NCI-H2196 treated with DMSO at 0.1 percent for 48 hours (cell line): Measurements from ENCODE around the gene LHX5.
"Not testable (repeated sequence)": the region's sequence is repeated elsewhere in the genome, so short reads cannot be mapped to it uniquely, and the experiment has no call there.

Experiments
- DNase-seq: peaks from one replicate; lab custom pipeline; 2025; ENCODE audit not compliant: unreplicated experiment; lab: John Stamatoyannopoulos, UW

LHX5 gene

DNA sequence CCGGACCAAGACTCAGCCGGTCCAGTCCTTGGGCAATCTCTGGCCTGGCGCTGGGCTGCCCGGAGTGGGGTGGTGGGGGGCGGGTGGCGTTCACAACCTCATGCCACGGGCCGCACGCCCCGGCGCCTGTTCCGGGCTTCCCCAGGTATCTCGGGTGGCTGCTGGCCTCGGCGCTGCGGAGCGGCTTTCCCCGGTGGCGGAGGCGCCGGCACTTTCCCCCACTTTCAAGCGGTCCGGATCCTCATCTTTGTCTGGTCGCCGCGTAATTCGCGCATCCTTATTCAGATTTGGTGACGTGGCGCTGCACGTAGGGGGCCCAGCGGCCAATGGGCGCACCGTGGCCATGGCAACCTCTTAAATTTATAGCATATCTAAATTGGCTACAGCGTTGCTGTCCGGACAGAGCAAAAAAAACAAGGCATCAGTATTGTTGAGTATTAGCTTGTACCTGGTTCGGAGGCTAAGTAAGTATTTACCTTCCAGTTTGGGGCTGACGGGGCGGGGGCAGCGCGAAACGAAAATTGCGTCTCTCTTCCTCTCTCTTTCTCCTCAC, at the start of gene LHX5:
Gene LHX5, minus strand, starts transcription at position 253 of the 553 bp plus-strand sequence. CDS start 373 bp downstream, outside the sequence.
- no peak for DNase-seq

DNA sequence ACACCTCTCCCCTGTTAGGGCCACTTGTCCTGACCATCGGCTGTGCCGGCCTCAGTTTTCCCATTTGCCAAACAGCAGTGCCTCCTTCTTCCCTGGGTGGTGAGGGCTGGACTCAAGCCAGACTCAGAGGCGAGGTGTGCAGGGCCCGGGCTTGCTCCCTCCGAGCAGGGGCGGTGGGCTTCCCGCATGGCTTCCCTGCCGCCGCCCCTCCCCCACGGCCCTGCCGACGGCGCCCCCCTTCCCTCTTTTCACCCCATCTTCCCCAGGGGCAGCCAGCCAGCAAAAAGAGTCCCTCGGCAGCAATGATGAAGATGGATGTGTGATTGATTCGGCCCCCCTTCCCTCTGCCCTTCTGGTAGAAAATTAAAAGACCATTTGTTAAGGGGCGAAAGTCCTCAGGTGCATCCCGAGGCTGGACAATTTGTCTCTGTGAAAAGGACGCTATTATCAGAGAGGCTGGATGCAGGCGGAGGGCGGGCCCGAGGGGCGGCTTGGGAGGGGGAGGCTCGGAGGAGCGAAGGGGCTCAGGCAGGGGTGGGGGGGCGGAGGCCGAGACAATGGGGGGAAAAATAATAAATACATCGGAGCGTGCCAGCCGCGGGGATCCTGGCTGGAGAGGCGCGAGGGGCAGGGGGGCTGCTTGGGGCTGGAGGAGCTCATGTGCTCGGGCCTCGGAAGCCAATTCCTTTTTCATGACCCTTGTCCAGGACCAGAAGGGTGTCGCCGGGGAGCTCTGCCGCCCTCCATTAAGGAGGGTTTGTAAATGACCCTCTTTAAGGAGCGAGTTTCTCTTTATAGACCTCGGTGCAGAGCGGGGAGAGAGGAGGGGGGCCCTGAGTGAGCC, 48.0 kb upstream of the LHX5 start:
- no peak for DNase-seq

DNA sequence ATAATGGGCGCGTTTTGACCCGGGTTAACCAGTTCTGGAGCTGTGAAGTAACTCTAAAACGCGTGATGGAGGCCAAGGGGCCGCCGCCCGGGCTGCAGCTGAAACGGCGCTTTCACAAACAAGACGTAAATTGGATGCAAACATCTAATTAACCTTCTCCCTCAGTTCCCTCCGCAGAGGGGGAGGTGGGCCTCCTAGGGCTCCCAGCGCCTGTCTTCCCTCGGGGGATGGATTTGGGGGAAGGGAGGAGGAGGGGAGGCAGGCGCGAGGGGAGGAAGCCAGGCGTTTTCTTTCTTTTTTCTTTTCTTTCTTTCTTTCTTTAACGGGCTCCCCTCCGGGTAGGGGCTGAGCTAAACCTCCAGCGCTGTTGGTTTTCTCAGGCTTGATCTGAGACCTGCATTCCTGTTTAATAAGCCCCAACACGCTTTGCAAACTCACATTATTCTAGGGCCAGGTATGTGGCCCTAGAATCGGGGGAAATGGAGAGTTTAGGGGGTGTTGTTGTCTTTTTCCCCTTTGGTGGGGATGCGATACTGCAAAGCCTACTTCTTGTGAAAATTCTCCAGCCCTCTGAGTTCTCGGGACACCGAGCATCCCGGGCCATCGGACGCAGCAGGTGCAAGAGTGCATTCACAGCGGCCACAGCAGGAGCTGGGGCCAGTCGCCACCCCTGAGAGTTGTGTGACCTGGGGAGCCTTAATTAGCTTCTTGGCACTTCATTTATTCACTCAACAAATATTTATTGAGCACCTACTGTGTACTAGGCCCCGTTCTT, 43.6 kb upstream of the LHX5 start:
- no peak for DNase-seq

DNA sequence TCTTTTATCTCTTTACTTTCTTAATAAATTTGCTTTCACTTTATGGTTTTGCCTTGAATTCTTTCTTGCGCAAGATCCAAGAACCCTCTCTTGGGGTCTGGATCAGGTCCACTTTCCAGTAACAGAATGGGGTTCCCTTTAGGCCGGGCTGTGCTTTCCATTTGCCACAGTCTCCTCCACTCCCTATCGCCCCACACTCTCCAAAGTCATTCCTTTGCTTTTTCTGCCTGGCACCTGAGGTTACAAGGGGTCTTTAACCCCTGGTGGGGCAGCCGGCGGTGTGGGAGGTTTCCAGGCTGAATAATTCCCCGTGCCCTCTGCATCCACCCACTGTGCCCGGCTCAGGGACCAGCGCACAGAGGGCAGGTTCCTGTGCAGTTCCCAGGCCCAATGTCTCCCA, 42.9 kb upstream of the LHX5 start:
- DNase-seq = no peak

DNA sequence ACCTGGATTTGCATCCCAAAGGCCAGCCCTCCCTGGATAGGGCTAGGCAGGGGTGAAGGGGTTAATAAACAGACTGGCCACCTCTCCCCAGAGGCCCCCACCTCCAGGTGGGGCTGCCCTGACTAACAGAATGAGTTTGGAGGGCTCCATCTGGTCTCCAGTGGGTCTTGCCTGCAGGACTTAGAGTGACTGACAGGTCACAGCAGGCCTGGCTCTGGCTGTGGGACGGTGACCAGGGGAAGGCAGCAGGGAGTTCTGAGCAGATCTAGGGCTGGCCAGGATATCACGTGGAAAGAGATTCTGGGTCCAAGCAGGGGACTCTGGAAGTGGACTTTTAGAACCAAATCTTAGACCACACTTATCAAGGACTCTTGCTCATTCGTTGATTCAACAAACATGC, 40.9 kb upstream of the LHX5 start:
- no peak for DNase-seq

DNA sequence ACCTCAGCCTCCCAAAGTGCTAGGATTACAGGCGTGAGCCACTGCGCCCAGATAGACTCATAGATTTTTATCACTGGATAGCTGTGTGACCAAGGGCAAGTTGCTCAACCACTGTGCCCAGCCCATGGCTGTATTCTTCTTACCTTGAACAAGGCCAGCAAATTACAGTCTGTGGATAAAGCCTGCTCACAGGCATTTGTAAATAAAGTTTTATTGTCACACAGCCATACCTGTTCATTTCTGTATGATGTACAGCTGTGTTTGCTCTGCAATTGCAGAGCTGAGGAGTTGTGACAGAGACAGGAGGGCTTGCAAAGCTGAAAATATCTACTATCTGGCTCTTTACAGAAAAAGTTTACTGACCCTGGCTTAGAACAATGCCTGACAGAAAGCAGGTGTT, 35.2 kb upstream of the LHX5 start:
- no peak for DNase-seq

DNA sequence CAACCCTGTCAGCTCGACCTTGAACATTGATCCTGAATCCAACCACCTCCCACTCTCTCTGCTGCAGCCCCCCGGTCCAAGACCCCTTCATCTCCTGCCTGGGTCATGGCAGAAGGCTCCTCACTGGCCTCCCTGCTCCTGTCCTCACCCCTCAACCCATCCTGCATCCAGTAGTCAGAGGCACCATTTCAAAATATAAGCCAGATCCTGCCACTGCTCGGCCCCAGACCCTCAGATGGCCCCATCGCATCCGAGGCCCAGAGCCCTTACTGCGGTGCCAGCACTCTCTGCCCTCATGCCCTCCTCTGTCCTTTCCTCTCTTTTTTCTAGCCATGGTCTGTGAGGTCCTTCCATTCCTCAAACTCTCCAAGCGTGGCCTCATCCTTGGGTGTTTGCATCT, 34.3 kb upstream of the LHX5 start:
- DNase-seq = no peak

DNA sequence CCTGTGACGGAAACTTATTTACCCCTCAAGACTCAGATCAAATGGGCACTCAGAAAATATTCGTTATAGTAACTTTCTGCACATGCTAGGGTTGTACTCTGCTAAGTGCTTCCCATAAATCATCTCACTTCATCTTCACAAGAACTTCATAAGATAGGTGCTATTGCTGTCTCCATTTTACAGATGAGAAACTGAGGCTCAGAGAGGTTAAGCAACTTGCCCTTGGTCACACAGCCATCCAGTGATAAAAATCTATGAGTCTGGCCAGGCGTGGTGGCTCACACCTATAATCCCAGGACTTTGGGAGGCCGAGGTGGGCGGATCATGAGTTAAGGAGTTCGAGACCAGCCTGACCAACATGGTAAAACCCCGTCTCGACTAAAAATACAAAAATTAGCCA, 33.2 kb upstream of the LHX5 start:
- no peak for DNase-seq

DNA sequence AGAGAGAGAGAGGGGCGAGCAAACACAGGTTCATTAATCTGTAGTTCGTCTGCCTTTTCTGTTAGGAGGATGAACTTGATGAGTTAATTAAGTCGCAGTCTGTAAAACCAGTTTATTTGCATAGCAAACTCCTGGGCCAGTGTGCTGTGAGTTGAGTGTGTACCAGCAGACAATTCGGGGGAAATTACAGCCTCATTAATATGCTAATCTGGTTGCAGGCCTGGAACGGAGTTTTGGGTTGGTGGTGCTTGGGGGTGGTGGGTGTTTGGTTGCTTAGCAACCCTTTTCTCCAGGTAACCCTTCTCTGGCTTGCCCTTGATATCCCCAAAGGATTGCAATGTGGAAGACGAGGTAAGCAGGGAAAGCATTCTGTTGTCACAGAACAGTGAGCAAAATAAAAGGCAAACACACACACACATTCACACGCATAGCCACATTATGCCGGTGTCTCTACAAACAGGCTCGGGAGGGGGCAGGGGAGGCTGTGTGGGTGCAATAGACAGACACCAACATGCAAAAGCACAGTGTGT, 29.2 kb upstream of the LHX5 start:
- no peak for DNase-seq

DNA sequence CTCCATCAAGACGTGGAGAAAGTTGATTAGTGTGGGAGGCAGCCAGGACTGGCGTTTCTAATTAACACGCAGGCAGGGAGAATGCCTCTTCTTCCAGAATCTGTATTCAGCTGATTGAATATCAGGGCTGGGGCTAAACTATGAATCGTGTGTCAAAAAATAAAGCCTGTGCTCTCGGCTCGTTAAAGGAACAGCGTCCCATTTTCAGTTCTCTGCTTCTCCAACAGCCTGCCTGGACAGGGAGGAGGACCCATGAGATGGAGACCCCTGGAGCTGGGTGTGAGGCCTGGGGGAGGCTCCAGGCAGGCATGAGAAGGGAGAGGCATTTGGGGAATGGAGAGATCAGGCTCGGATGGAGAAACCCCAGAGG, 28.6 kb upstream of the LHX5 start:
- no peak for DNase-seq

DNA sequence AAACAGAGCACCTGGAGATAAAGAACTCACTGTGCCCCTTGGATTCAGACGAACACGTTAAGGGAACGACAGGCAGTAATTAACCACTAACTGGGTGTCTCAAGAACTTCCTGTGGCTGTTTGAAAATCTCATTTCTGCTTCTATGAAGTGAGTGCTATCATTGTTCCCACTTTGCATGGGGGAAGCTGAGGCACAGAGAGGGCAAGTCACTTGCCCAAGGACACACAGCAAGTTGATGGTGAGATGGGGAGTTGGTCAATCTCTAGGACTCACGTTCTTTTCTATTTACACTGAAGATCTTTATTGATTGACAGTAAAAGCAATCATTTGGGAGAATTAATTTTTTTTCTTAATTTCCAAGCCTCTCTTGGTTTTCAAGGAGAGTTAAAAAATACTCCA, 26.8 kb upstream of the LHX5 start:
- no peak for DNase-seq

DNA sequence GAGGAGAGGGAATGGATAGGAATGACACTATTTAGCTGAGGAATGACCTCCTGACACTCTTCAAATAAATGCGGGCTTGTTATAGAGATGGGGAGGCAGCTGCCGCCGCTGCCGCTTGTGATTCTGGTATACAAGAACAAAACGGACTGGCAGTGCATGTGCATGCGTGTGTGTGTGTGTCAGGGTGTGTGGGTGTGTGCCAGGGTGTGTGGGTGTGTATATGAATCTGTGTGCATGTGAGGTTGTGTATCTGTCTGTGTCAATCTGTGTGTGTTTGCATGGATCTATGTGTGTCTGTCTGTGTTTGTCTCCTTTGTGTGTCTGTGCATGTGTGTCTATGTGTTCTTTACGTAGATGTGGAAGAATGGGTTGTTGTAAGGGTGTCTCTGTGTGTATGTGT, 26.0 kb upstream of the LHX5 start:
- DNase-seq = no peak

DNA sequence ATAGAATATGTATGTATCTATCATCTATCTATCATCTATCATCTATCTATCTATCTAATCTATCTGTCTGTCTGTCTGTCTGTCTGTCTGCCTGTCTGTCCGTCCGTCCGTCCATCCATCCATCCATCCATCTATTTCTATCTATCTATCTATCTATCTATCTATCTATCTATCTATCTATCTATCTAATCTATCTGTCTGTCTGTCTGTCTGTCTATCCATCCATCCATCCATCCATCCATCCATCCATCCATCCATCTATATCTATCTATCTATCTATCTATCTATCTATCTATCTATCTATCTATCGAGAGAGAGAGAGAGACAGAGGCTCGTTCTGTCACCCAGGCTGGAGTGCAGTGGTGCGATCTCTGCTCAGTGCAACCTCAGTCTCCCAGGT, 24.3 kb upstream of the LHX5 start:
- DNase-seq = not testable (repeated sequence)

DNA sequence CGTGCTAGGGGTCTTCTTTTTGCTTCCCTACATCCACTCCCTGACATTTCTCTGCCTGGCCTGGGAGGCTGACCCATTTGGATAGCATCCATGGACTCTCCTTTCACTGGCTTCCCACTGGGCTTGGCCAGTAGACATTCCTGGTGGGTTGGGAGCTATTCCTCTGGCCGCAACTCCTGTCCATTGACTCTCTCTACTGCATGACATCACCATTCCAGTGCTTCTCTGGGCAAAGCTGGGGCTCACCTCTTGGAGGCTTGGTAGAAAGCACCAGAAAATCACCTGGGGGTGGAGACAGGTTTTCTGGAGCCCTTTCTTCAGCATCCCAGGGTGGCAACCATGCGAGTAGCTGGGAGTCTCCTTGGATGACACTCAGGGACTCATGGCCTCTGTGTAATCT, 16.7 kb upstream of the LHX5 start:
- DNase-seq = no peak

DNA sequence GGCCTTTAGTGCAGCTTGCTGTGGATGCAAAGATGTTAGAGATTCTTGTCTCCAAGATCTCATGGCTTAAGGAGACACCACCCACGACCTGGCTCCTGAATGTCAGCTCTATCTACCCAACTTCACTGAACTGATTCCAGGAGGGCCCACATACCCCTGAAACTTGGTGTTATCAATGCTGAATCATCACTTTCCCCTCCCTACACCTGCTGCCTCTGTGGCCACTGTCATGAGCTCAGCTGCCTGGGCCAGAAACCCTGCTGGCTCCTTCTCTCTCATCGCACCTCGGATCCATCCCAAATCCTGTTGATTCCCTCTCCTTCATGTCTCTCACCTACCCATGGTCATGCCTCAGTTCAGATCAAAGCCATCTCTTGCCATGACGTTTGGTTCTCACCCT, 15.1 kb upstream of the LHX5 start:
- DNase-seq = no peak

DNA sequence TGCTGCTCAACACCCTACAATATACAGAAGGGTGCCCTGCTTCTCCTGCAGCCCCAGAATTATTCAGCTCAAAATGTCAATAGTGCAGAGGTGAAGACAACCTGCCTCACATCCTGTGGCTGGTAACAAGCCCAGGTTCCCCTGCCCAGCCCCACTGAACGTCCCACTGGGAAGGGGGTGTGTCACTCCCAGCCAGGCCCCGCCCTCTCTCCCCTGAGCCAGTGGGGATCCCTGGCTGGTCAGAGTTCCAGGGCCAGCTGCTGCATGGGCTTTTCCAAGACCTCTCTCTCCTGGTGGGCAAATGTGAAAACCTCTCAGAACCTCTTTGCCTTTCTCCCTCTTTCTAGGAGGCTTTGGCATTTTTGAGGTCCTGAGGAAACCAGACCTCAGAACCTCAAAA, 13.7 kb upstream of the LHX5 start:
- DNase-seq = no peak

DNA sequence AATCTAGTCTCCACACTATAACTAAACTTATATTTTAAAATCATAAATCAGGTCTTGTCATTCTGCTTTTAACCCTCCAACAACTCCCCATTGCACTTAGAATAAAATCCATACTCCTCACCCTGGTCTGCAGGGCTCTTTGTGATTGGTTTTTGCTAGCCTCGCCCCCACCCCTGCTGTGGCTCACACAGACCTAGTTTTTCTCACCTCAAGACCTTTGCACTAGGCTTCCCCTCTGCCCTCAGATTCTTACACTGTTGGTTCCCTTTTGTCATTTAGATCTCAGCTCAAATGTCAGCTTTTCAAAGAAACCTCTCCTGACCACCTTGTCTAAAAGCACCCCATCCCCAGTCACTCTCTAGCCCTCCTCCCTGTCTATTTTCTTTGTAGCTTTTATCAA, 10.7 kb upstream of the LHX5 start:
- no peak for DNase-seq

DNA sequence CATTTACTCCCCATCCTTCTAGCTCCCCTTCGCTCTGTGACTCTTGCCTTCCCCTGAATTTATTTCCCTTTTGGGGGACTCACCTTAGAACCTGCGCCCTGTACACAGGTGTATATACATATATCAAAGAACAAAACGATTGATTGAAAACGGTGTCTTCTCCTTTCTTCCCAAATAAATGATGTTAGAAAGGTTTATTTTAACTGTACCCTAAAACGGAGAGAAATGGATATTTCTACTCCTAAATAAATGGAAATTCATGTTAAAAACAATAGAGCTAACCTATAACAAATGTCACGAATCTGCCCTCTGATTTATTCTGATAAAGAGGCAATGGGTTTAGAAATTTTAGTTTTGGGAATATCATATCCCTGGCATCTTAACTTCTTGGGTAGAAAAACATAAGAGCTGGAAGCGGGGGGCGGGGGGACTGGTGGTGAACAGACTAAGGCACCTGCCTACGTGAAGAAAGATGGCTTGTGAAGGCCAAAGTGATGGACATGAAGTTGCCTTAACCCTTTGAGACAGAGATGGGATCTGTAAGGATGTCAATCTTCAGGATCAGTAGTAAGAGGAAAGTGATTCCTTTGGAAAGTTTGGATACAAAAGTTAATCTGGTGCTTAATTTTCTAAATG, 8.8 kb upstream of the LHX5 start:
- no peak for DNase-seq

DNA sequence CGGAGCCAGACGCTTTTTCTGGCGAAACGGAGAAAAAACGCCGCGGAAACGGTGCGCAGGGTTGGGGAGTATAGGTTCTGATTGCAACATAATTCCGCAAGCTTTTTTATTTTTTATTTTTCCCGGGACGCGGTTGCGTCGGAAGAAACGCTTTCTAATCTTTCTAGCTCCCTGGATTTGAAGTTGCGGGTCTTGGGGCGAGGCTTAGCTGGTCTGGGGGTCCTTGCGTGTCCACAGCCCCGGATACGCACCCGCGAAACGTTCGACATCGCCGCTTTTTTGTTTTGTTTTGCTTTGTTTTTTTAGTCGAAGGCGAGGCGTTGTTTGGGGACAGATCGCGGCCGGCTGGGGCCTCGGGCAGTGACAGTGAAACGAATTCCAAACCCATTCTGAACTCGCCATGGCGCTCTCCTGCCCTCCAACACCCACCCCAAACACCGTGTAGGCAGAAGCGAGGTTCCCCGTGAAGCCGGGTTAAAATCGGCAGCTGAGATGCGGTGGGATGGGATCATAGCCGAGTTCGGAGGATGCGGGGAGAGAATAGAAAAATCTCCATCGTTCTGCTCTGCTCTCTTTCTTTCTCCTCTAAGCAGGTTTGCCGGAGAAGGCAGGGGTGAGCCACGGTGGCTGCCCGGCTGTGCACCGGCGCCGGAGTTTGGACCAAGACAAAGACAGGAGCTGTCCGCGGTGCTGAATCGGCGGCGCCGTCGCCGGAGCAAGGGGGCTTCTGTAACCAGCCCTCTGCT, 8.1 kb upstream of the LHX5 start:
- DNase-seq = no peak

DNA sequence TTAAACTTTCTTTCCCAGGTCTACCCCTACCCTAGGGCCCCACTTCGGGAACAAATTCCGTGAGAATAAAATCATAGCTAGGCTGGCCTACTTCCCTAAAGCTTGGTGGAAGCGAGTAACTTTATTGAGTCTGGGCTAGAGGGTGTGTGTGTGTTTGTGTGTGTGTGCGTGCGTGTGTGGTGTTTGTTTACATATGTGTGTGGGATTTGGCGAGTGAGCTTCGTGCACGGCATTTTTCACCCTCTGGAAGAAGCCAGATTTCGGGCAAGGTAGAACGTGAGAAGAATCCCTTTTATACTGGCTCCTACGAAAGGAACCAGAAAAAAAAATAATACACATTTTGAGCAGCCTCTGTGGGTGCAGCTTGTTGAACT, 7.5 kb upstream of the LHX5 start:
- no peak for DNase-seq
